ENCODE data around the gene TMC6. TPM values are rescaled to one million over a fixed set of nuclear protein-coding genes. Genes with fewer than 3 reads are reported as not detected.

TMC6 gene
- total and polyA plus RNA-seq, 2 of the 13 experiments (the other 11 are each of a cell fraction or from before 2014, with no cell fraction given), result 48.4 to 99.1 TPM

GRCh38 chr17:78129351-78130089 lies 965 bp upstream of the TMC6 start (continued):
- TF ChIP-seq ZNF18 (CRISPR knock-in tag; IDR thresholded peaks at IDR 0.05; ENCODE audit: insufficient replicate concordance), result no peak
- no peak for TF ChIP-seq YEATS4 (CRISPR knock-in tag; IDR thresholded peaks at IDR 0.05; ENCODE audit: borderline replicate concordance)
- no peak for TF ChIP-seq FOXM1 (CRISPR knock-in tag; IDR thresholded peaks at IDR 0.05)
- TF ChIP-seq ATAD3A (CRISPR knock-in tag; IDR thresholded peaks at IDR 0.05), result no peak
- no peak for TF ChIP-seq MXD1 (CRISPR knock-in tag; IDR thresholded peaks at IDR 0.05)
- no peak for TF ChIP-seq BRCA1 (CRISPR knock-in tag; IDR thresholded peaks at IDR 0.05)
- no peak for TF ChIP-seq ZNF678 (CRISPR knock-in tag; IDR thresholded peaks at IDR 0.05)
- TF ChIP-seq NR2C2 (CRISPR knock-in tag; IDR thresholded peaks at IDR 0.05; ENCODE audit: borderline replicate concordance), result no peak
- no peak for TF ChIP-seq ZNF639 (CRISPR knock-in tag; conservative IDR thresholded peaks at IDR 0.05)
- TF ChIP-seq NFIB (CRISPR knock-in tag; IDR thresholded peaks at IDR 0.05; ENCODE audit: borderline replicate concordance), result no peak
- TF ChIP-seq ZNF850 (CRISPR knock-in tag; conservative IDR thresholded peaks at IDR 0.05), result no peak
- no peak for TF ChIP-seq ZNF432 (CRISPR knock-in tag; IDR thresholded peaks at IDR 0.05; ENCODE audit: borderline replicate concordance)
- no peak for TF ChIP-seq ZNF230 (CRISPR knock-in tag; IDR thresholded peaks at IDR 0.05)
- no peak; a peak in 1 of 4 replicates for TF ChIP-seq NR2F1 (CRISPR knock-in tag; IDR thresholded peaks at IDR 0.05)
- TF ChIP-seq CCAR2 (optimal IDR thresholded peaks at IDR 0.05; ENCODE audit: low read depth, low read length), result no peak
- no peak for TF ChIP-seq PHF5A (CRISPR knock-in tag; IDR thresholded peaks at IDR 0.05; ENCODE audit: low read depth, unreplicated experiment)
- TF ChIP-seq MAX (IDR thresholded peaks at IDR 0.05), result no peak
- no peak for TF ChIP-seq ZNF75D (CRISPR knock-in tag; IDR thresholded peaks at IDR 0.05; ENCODE audit: borderline replicate concordance)
- TF ChIP-seq ZNF234 (CRISPR knock-in tag; conservative IDR thresholded peaks at IDR 0.05), result no peak
- no peak for TF ChIP-seq MAZ (IDR thresholded peaks at IDR 0.05; ENCODE audit: borderline replicate concordance, low read depth, low read length)
- TF ChIP-seq MAZ (CRISPR knock-in tag; IDR thresholded peaks at IDR 0.05; ENCODE audit: low read depth), result 0 out of 2 replicates have a peak, but pooled peaks have one; percentile 2
- no peak for TF ChIP-seq KDM5B (CRISPR knock-in tag; IDR thresholded peaks at IDR 0.05; ENCODE audit: borderline replicate concordance)
- peak; percentile 4 for TF ChIP-seq SRSF1 (optimal IDR thresholded peaks at IDR 0.05; ENCODE audit: low read depth, low read length)
- no peak for TF ChIP-seq U2AF1 (optimal IDR thresholded peaks at IDR 0.05; ENCODE audit: low read depth, low read length)
- no peak for TF ChIP-seq CSRNP1 (CRISPR knock-in tag; IDR thresholded peaks at IDR 0.05)
- TF ChIP-seq ZNF430 (CRISPR knock-in tag; IDR thresholded peaks at IDR 0.05), result no peak

All from HepG2 (cell line).